Activated CD8-positive, alpha-beta T cell treated with anti-CD3 and anti-CD28 coated beads for 36 hours (primary cell): ENCODE data around the gene GDF11. TPM values are rescaled to one million over a fixed set of nuclear protein-coding genes. Genes with fewer than 3 reads are reported as not detected.

Experiments
- ATAC-seq: fragments of 200-7000 bp; cut with Tn5 transposase; one replicate; pipeline ENCODE4 v1.10.0; 2021; ENCODE audit warnings: mild to moderate bottlenecking, moderate library complexity
- CTCF ChIA-PET: fragments of 350-600 bp; sonication (Branson Sonifier 250); formaldehyde crosslinking; loops from one replicate; lab custom pipeline; 2021; ENCODE audit warnings: antibody characterized with exemption; lab: Charles Lee
- POLR2A ChIA-PET: fragments of 350-600 bp; sonication (Branson Sonifier 250); formaldehyde crosslinking; loops from one replicate; lab custom pipeline; 2021; ENCODE audit warnings: antibody characterized with exemption; lab: Charles Lee
- DNase-seq: peaks from one replicate; pipeline ENCODE4 v3.0.0-alpha.2; 2020
- H3K27ac Mint-ChIP-seq: one replicate; pipeline ENCODE4 v1.8.0; 2021; ENCODE audit warnings: mild to moderate bottlenecking, mixed read lengths
- H3K27me3 Mint-ChIP-seq: one replicate; pipeline ENCODE4 v1.8.0; 2021; ENCODE audit warnings: mixed read lengths
- H3K36me3 Mint-ChIP-seq: one replicate; pipeline ENCODE4 v1.8.0; 2021; ENCODE audit warnings: low read depth, mixed read lengths
- H3K4me1 Mint-ChIP-seq: one replicate; pipeline ENCODE4 v1.8.0; 2021; ENCODE audit warnings: low read depth, mixed read lengths
- H3K4me3 Mint-ChIP-seq: one replicate; pipeline ENCODE4 v1.8.0; 2021; ENCODE audit warnings: mild to moderate bottlenecking, moderate library complexity, mixed read lengths
- H3K9me3 Mint-ChIP-seq: one replicate; pipeline ENCODE4 v1.8.0; 2021; ENCODE audit warnings: mixed read lengths
- CTCF ChIP-seq: fragments of 200-600 bp; IDR thresholded peaks from one replicate; pipeline ENCODE4 v1.8.0; 2022; ENCODE audit warnings: antibody characterized with exemption, mild to moderate bottlenecking
- intact Hi-C: fragments of 100-400 bp; cut with micrococcal nuclease; formaldehyde crosslinking; loops from one replicate; pipeline ENCODE4 v1.10.0; 2022
- total RNA-seq, 2 experiments: library from RNA; stranded (reverse); gene quantifications; one replicate each; pipeline ENCODE4 v1.2.3, GENCODE V29; 2021

Gene GDF11
- total RNA-seq, 2 experiments from 2014 or later: 7.4 to 9.3 TPM

- peak overlapping the region; percentile 2 for H3K27ac Mint-ChIP-seq
- intact Hi-C loops: no loop called here
Measured at GRCh38 chr12:55795950-55796349, 53.0 kb downstream of the GDF11 start.

GRCh38 chr12:55797068-55797467 is 54.1 kb downstream of the GDF11 start:
- DNase-seq (peak; percentile 25), ATAC-seq (no peak)
- no peak overlapping the region for H3K27ac Mint-ChIP-seq
- H3K36me3 Mint-ChIP-seq: peaks cover 40% of the 10 kb centered on the region
- H3K4me3 Mint-ChIP-seq: no peak overlapping the region
- intact Hi-C loops: no loop called here
- peak; percentile 34 for TF ChIP-seq CTCF
- ChIA-PET CTCF (interaction anchor here (0.7 to 6.3 kb wide), 13 partner anchors 9 to 141 kb away, joined by 3 to 66 read pairs (median 5); no protein-coding TSS in a partner anchor), POLR2A (interaction anchor here (0.7 to 1.3 kb wide), 3 partner anchors 14 to 59 kb away, joined by 3 to 4 read pairs (median 3); no protein-coding TSS in a partner anchor)
- H3K27me3 Mint-ChIP-seq: no peaks in the 10 kb centered on the region
- H3K9me3 Mint-ChIP-seq: no peaks in the 10 kb centered on the region
- peaks cover 17% of the 10 kb centered on the region for H3K4me1 Mint-ChIP-seq

More at GRCh38 chr12:55795950-55796349, 53.0 kb downstream of the GDF11 start:
- no peak for TF ChIP-seq CTCF
- Mint-ChIP-seq H3K9me3 (no peaks in the 10 kb centered on the region), H3K4me3 (no peak overlapping the region), H3K36me3 (peaks cover 34% of the 10 kb centered on the region), H3K27me3 (no peaks in the 10 kb centered on the region), H3K4me1 (peaks cover 17% of the 10 kb centered on the region)
- no peak for ATAC-seq
- DNase-seq: no peak
- ChIA-PET CTCF (interaction anchor here (1.0 to 6.3 kb wide), 8 partner anchors 20 to 200 kb away, joined by 3 to 66 read pairs (median 4); no protein-coding TSS in a partner anchor), POLR2A (interaction anchor here (1.1 to 1.3 kb wide), 4 partner anchors 13 to 57 kb away, joined by 3 to 5 read pairs (median 3); no protein-coding TSS in a partner anchor)

- no peak for ATAC-seq
- intact Hi-C loops: no loop called here
- Mint-ChIP-seq H3K4me1 (peaks cover 17% of the 10 kb centered on the region), H3K4me3 (no peak overlapping the region), H3K9me3 (no peaks in the 10 kb centered on the region), H3K27me3 (no peaks in the 10 kb centered on the region), H3K36me3 (peaks cover 40% of the 10 kb centered on the region), H3K27ac (no peak overlapping the region)
- ChIA-PET POLR2A (interaction anchor here (0.7 to 1.0 kb wide), 3 partner anchors 10 to 59 kb away, joined by 3 to 4 read pairs (median 3); no protein-coding TSS in a partner anchor), CTCF (interaction anchor here (1.2 to 6.3 kb wide), 9 partner anchors 9 to 198 kb away, joined by 3 to 66 read pairs (median 6); no protein-coding TSS in a partner anchor)
- DNase-seq: no peak
- TF ChIP-seq CTCF: no peak
Measured at GRCh38 chr12:55797550-55797949, 54.6 kb downstream of the GDF11 start.

Other genes with a start within 250 kb of the GDF11 start
- not detected for gene OR6C4, start 193.5 kb upstream of the GDF11 start, total RNA-seq
- not detected for gene OR2AP1, start 170.7 kb upstream of the GDF11 start, total RNA-seq
- gene OR10P1, start 106.2 kb upstream of the GDF11 start, total RNA-seq: not detected
- 1 to 10 TPM; 4.3 to 4.8 TPM for gene ITGA7, start 35.2 kb upstream of the GDF11 start, total RNA-seq
- gene BLOC1S1, start 27.1 kb upstream of the GDF11 start, total RNA-seq: 10 to 100 TPM; 79.0 to 84.6 TPM
- gene RDH5, start 22.7 kb upstream of the GDF11 start, total RNA-seq: 1 to 10 TPM; 5.3 to 6.8 TPM
- gene CD63, start 14.1 kb upstream of the GDF11 start, total RNA-seq: 100 to 1,000 TPM in 1 of 2 experiments, 10 to 100 TPM in 1; 99.6 to 101 TPM
- gene SARNP, start 74.6 kb downstream of the GDF11 start, total RNA-seq: 10 to 100 TPM; 93.9 to 94.0 TPM
- gene ORMDL2, start 74.9 kb downstream of the GDF11 start, total RNA-seq: 10 to 100 TPM; 24.2 to 27.0 TPM
- 10 to 100 TPM; 23.1 to 23.7 TPM for gene DNAJC14, start 86.5 kb downstream of the GDF11 start, total RNA-seq
- gene MMP19, start 99.8 kb downstream of the GDF11 start, total RNA-seq: not detected
- 10 to 100 TPM; 22.1 to 22.9 TPM for gene PYM1, start 184.8 kb downstream of the GDF11 start, total RNA-seq
- gene DGKA, start 188.0 kb downstream of the GDF11 start, total RNA-seq: 100 to 1,000 TPM; 350 to 353 TPM
- gene PMEL, start 222.9 kb downstream of the GDF11 start, total RNA-seq: 1 to 10 TPM in 1 of 2 experiments, under 1 TPM in 1; 0.65 to 1.2 TPM
- gene CDK2, start 223.7 kb downstream of the GDF11 start, total RNA-seq: 10 to 100 TPM; 86.7 to 90.1 TPM
- 10 to 100 TPM; 26.0 to 32.4 TPM for gene RAB5B, start 231.0 kb downstream of the GDF11 start, total RNA-seq